Stimulated activated CD8-positive, alpha-beta memory T cell treated with anti-CD3 and anti-CD28 coated beads, Interleukin-2, amount 100 ng/mL, for 48 hours (primary cell): ENCODE results near the gene CPPED1.
"Not testable (repeated sequence)": the region's sequence is repeated elsewhere in the genome, so short reads cannot be mapped to it uniquely, and the experiment has no call there.

Source experiments
- DNase-seq, 2 donors: peaks; one replicate each; pipeline ENCODE4 v3.0.0-alpha.2; 2020; ENCODE audit warnings: low read depth in 2 of 2

Gene CPPED1

DNA sequence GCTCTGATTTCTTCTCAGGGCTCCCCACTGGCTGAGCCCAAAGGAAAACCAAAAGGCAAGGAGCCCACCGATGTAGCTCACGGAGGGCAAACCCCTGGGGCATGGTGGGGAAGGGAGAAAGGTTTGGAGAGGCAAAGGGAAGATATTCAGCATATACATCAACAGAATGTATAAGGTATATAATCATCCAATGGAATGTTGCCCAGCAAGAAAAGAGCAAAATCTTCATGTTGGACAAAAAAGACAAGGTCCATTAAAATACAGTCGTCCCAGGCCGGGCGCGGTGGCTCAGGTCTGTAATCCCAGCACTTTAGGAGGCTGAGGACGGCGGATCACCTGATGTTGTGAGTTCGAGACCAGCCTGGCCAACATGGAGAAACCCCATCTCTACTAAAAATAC, 1.6 kb downstream of the CPPED1 start:
- DNase-seq: no peak

GRCh38 chr16:12801511-12802042, 2.1 kb downstream of the CPPED1 start:
- DNase-seq: peak in 1 of 2 donors; percentile 11

- no peak for DNase-seq
These were observed 2.9 kb downstream of the CPPED1 start for GRCh38 chr16:12800817-12801216.

- not testable (repeated sequence) for DNase-seq
These were observed 3.7 kb downstream of the CPPED1 start for GRCh38 chr16:12799996-12800395.

GRCh38 chr16:12798846-12799245, 4.8 kb downstream of the CPPED1 start:
- no peak for DNase-seq

GRCh38 chr16:12798171-12798570, 5.5 kb downstream of the CPPED1 start:
- no peak for DNase-seq

DNA sequence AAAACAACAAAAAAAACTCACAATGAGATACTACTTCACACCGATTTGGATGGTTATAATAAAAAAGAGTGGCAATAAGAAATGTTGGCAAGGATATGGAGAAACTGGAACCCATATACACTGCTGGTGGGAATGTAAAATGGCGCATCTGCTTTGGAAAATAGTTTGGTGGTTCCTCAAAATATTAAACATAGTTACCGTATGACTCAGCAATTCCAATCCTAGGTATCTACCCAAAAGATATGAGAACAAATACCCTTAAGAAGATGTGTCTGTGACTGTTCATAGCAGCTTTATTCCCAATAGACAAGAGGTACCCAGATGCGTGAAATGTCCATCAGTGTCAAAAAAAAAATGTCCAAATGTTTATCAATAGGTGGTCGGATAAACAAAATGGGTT, 7.2 kb downstream of the CPPED1 start:
- DNase-seq: no peak

GRCh38 chr16:12794486-12795387, 8.9 kb downstream of the CPPED1 start:
- no peak for DNase-seq

DNA sequence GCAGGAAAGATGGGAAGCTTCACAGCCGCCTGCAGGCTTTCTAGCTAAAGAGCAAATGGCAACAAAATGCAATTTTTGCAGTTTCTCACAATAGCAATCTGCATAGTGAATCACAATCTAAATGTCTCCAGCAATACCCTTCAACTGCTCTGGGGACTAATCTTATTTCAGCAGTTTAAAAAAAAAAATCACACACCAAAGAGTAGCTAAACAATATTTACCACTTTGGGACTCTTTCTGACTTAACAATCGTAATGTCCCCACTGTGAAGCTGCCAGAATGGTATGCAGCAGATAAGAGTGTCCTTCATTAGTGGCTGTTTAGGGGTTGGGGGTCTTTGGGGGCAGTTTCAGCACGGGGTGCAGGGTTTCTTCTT, 9.8 kb downstream of the CPPED1 start:
- DNase-seq: no peak

- no peak for DNase-seq
These were observed 10.4 kb downstream of the CPPED1 start for GRCh38 chr16:12793120-12793864.

- not testable (repeated sequence) for DNase-seq
These were observed 11.2 kb downstream of the CPPED1 start for GRCh38 chr16:12792528-12792927.

DNA sequence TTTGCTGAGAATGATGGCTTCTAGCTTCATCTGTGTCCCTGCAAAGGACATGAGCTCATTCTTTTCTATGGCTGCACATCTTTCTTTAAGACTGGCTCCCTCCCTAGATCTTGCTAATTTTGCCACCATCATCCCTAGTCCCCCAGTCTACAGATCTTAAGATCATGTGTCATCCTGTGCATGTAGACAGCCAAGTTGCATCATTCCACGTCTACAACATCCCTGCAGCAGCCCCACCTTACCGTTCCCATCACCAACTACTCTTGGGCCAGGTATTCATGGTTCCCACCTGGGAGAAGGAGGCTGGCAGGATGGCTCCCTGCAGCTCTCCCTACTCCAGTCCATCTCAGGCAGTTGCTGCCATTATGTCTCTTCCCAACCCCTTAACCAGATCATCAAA, 12.3 kb downstream of the CPPED1 start:
- DNase-seq: no peak

- no peak for DNase-seq
These were observed 14.9 kb downstream of the CPPED1 start for GRCh38 chr16:12788758-12789157.

DNA sequence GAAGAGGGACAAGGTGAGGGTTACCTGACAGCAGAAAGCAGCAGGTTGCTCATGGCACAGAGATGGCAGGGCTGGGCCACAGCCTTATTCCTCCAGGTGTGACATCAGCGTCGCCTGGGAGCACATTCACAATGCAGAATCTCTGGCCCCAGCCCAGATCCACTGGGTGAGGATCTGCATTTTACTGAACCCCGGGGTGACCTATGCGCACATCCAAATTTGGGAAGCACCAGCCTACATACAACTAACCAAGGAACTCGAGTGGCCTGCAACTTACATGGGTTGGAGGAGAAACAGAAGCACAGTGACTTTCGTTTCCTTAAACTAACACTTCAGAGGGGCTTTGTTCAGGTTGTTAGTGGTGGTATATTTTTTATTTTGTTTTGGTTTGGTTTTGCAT, 17.6 kb downstream of the CPPED1 start:
- DNase-seq: no peak

- no peak for DNase-seq
These were observed 19.6 kb downstream of the CPPED1 start for GRCh38 chr16:12784076-12784475.

DNA sequence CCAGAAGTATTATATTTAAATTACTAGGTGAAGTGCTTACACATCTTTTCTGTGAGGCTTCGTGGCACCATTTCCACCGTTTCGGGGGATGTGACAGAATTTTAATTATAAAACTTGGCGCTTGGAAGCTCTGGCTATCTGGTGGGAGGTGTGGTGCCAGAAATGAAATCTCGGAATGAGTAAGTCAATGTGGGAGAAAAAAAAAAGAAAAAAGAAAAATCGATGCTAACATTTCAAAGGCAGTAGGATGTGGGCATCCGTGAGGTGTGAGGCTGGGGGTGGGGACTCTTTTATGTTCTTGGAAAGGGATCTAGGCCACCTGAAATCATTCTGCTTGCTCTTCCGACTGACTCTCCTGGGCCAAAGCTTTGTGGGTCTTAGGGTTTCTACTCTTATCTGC, 21.9 kb downstream of the CPPED1 start:
- DNase-seq: no peak

DNA sequence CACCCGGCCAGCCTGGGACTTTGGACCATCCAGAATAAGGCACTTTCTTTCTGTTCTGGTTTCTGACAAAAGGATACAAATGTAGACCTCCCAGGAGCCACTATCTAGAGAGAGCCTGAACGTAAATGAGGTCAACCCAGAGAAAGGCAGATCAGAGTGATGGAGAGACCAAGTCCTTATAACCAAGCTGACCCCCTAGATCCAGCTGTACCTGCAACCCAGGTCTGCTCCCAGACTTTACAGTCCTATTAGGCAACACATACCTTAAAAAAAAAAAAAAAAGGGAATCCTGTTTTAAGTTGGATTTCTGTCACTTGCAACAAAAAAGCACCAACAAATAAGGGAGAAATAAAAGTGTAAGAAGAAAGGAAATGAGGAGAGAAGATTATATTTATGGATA, 23.2 kb downstream of the CPPED1 start:
- no peak for DNase-seq

- DNase-seq: no peak
These were observed 25.0 kb downstream of the CPPED1 start for GRCh38 chr16:12778726-12779125.

- no peak for DNase-seq
These were observed 27.9 kb downstream of the CPPED1 start for GRCh38 chr16:12775656-12776236.

GRCh38 chr16:12773221-12773620, 30.5 kb downstream of the CPPED1 start:
- no peak for DNase-seq

DNA sequence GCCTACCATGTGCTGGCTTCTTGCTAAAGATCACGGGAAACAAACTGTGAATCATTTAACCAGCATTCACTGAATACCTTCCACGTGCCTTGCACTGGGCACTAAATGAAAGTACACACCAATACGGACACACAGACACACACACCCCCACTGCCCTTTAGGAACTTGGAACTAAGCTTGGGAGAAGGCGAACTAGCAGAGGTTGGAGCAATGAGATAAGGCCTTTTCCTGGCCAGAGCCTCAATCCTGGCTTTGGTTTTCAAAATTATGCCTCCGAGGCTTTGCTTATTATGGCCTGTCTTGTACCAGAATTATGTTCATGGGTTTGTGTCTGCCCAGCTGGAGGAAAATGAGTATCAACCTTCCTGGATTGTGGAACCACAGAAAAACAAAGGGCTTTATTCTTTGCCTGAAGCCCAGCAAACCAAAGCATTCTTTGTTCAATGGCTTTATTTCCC, 32.3 kb downstream of the CPPED1 start:
- no peak for DNase-seq

- no peak for DNase-seq
These were observed 34.2 kb downstream of the CPPED1 start for GRCh38 chr16:12769525-12769924.
